ENCODE data around the gene GARIN5B.

GARIN5B gene

GRCh38 chr19:55355213-55355821 lies 7.7 kb downstream of the GARIN5B start:
- no peak for TF ChIP-seq CTCF (IDR thresholded peaks at IDR 0.05)
- H3K27me3 ChIP-seq: peaks cover 12 to 90% of the 10 kb centered on the region in 2 donors

GRCh38 chr19:55354698-55355212 lies 8.3 kb downstream of the GARIN5B start, which contains the start of gene COX6B2:
Gene COX6B2, minus strand, starts transcription at chr19:55354719. Its CDS starts 198 bp downstream, at chr19:55354521.
- peaks cover 12 to 94% of the 10 kb centered on the region in 2 donors for H3K27me3 ChIP-seq
- H3K4me1 ChIP-seq: peaks cover 0 to 22% (median 18%) of the 10 kb centered on the region in 4 donors
- H3K4me3 ChIP-seq: peak within 1 kb of the TSS; percentile 22 to 47
- no peak for TF ChIP-seq CTCF (IDR thresholded peaks at IDR 0.05)
- intact Hi-C loops (cut with DNase I; ENCODE audit: low total_unique reads): no loop called here
- H3K27ac ChIP-seq: no peak within 1 kb of the TSS
- no peaks in the 10 kb centered on the region for H3K9me3 ChIP-seq
- H3K36me3 ChIP-seq: no peaks in the 10 kb centered on the region
- no peak for DNase-seq

More at GRCh38 chr19:55355213-55355821, 7.7 kb downstream of the GARIN5B start:
- Histone ChIP-seq H3K9me3 (no peaks in the 10 kb centered on the region), H3K4me3 (no peak overlapping the region), H3K36me3 (no peaks in the 10 kb centered on the region), H3K27ac (no peak overlapping the region), H3K4me1 (peaks cover 0 to 22% (median 18%) of the 10 kb centered on the region in 4 donors)
- no peak for DNase-seq
- intact Hi-C loops (cut with DNase I; ENCODE audit: low total_unique reads): no loop called here

- Histone ChIP-seq H3K4me1 (peaks cover 0 to 22% (median 18%) of the 10 kb centered on the region in 4 donors), H3K4me3 (peak overlapping the region; percentile 22 to 47), H3K27me3 (peaks cover 12 to 89% of the 10 kb centered on the region in 2 donors), H3K36me3 (no peaks in the 10 kb centered on the region), H3K27ac (no peak overlapping the region), H3K9me3 (no peaks in the 10 kb centered on the region)
- peak in 1 of 2 donors; percentile 40 for DNase-seq
- TF ChIP-seq CTCF (IDR thresholded peaks at IDR 0.05): no peak
- intact Hi-C loops (cut with DNase I; ENCODE audit: low total_unique reads): no loop called here
Measured at GRCh38 chr19:55353803-55354697, 9.0 kb downstream of the GARIN5B start.

GRCh38 chr19:55353356-55353802 lies 9.7 kb downstream of the GARIN5B start:
- Histone ChIP-seq H3K27ac (no peak overlapping the region), H3K36me3 (no peaks in the 10 kb centered on the region), H3K27me3 (peaks cover 12 to 85% of the 10 kb centered on the region in 2 donors), H3K4me3 (peak overlapping the region; percentile 22 to 47), H3K4me1 (peaks cover 0 to 22% (median 18%) of the 10 kb centered on the region in 4 donors), H3K9me3 (no peaks in the 10 kb centered on the region)
- TF ChIP-seq CTCF (IDR thresholded peaks at IDR 0.05): no peak
- intact Hi-C loops (cut with DNase I; ENCODE audit: low total_unique reads): no loop called here
- DNase-seq: no peak

- Histone ChIP-seq H3K27ac (no peak overlapping the region), H3K4me3 (no peak overlapping the region), H3K27me3 (peaks cover 12 to 82% of the 10 kb centered on the region in 2 donors), H3K36me3 (peaks cover 0 to 4% (median 0%) of the 10 kb centered on the region in 3 donors), H3K4me1 (peaks cover 0 to 22% (median 18%) of the 10 kb centered on the region in 4 donors), H3K9me3 (no peaks in the 10 kb centered on the region)
- no peak for DNase-seq
- intact Hi-C loops (cut with DNase I; ENCODE audit: low total_unique reads): no loop called here
- TF ChIP-seq CTCF (IDR thresholded peaks at IDR 0.05): no peak
Measured at GRCh38 chr19:55352549-55353145, 10.4 kb downstream of the GARIN5B start.
